GM12872 (cell line): ENCODE measurements around the gene PRKAG2.

Source experiments
- TF ChIP-seq, protein P1 (sequence below): IDR thresholded peaks from 3 replicates; pipeline ENCODE4 v1.5.1; 2011; ENCODE audit warnings: low read depth, mild to moderate bottlenecking, low read length, moderate library complexity; ENCODE audit not compliant: insufficient read depth

PRKAG2 gene

DNA sequence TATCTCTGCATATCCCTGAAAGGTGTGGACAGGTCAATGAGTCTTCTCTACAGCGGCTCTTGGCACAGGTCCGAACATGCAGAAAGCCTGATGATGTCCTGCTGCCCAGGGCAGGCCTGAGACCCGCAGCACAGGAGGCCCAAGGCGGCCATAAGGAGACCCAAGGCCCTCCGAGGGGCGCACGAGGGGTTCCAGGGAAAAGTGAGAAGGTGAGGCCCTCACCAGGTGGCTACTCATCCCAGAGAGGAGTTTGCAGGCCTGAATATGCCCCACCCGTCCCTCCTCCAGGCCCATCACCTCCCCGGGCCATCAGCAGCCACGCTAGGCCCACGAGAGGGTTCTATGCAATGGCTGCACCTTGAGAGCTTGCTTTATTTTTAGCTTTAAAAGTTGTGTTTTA, 183.8 kb downstream of the PRKAG2 start:
- TF ChIP-seq, protein P1, sequence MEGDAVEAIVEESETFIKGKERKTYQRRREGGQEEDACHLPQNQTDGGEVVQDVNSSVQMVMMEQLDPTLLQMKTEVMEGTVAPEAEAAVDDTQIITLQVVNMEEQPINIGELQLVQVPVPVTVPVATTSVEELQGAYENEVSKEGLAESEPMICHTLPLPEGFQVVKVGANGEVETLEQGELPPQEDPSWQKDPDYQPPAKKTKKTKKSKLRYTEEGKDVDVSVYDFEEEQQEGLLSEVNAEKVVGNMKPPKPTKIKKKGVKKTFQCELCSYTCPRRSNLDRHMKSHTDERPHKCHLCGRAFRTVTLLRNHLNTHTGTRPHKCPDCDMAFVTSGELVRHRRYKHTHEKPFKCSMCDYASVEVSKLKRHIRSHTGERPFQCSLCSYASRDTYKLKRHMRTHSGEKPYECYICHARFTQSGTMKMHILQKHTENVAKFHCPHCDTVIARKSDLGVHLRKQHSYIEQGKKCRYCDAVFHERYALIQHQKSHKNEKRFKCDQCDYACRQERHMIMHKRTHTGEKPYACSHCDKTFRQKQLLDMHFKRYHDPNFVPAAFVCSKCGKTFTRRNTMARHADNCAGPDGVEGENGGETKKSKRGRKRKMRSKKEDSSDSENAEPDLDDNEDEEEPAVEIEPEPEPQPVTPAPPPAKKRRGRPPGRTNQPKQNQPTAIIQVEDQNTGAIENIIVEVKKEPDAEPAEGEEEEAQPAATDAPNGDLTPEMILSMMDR = no peak

DNA sequence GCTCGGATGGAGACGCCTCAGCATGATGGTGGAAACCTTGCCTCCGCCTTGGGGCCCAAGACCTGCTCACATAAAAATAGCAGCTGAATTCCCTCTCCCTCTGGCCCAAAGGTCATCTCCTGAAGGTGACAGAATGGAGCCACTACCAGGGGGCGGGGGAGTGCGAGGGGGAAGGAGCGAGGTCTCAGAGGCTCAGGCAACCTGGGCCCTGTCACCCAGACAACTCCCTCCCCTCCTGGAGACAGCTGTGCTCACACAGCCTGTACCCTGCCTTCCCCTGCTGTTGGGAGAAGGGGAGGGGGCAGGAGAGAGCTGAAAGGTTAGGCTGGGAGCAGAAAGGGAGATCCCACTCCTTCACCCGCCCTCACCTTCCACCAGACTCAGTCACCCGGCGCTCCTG, 184.2 kb downstream of the PRKAG2 start:
- TF ChIP-seq, protein P1 = no peak

DNA sequence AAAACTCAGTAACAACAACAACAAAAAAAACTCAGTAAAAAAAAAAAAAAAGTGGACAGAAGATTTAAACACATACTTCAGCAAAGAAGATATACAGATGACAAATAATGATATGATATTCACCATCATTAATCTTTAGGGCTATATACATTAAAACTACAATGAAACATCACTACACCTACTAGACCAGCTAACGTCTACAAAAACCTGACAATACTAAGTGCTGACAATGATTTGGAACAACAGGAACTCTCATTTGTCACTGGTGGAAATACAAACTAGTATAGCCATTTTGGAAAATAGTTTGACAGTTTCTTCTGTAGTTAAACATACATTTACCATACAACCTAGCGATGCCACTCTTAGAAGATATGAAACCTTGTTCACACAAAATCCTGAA, 185.5 kb downstream of the PRKAG2 start:
- TF ChIP-seq, protein P1 = no peak

DNA sequence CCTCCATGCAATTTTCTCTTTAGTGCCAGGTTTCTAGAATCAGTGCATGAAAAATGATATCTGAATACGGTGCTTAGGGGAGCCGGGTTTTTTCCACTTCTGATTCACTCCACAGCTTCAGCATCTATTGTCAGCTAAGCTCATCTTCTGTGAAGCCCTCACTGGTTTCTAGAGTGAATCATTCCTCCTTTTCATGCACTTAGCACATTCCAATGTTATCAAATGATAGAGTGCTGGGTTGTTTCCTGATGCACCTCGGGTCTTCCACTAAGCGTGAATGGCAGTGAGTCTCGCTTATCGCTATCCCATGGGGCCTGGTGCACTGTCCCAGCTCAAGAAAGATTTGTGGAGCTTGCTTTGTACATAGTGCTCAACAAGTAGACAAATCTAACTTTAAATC, 186.3 kb downstream of the PRKAG2 start:
- TF ChIP-seq, protein P1 = no peak

DNA sequence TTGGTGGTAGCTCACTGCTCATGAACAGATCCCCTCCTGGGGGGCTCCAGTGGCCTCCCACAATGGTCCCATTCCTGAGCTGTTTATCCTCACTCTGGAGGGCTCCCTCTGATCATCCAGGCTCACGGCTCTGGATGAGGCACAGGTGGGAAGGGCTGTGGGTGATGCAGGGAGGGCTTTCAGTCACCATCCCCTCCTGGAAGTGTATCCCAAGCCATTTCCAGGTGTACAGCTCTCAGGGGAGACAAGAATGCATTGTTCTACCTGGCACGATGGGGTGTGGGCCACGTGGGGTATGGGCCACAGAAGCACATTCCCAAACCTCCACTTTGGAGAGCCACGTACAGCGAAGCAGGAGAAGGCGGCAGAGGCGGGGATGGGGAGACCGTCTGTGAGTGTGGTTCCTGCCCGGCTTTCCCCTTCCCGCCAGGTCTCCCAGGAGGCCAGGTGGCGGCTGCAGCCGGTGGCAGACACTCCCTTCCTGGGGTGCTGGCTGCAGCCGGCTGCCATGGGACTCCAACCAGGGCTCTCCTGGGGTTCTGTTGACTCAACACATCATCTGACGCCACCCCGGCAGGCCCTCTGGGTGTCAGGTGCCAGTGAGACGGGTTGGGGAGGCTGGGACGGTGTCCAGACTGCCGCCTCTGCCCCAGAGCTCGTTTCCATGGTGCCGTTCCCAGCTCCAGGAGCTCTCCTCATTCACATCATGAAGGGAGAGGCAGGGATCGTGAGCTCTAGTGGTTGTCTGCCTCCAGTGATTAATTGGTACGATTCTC, 187.5 kb downstream of the PRKAG2 start:
- TF ChIP-seq, protein P1 = no peak

DNA sequence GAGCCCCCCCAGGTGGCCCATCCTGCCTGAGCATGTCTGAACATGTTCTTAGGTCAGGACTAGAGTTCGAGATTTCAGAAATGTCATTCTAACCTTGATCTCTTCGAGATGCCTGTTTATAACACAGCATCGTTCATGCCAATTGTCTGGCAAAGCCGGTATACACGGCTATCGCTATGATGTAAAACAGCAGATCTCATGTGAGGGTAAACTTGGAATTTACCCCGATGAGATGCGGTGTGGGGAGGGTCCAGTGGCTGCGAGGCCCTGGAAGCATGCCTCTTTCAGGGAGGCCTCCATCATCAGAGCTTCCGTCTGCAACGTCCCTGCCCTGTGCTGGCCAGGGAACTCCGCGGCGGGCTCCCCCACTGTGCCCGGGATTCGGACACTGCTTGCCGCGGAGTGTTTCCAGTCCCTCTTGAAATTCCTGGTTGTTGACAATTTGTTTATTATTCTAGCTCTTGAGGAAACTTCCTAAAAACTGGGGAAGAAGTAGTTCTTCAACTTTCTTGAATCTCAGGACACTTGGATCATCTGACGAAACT, 188.6 kb downstream of the PRKAG2 start:
- TF ChIP-seq, protein P1 = no peak

DNA sequence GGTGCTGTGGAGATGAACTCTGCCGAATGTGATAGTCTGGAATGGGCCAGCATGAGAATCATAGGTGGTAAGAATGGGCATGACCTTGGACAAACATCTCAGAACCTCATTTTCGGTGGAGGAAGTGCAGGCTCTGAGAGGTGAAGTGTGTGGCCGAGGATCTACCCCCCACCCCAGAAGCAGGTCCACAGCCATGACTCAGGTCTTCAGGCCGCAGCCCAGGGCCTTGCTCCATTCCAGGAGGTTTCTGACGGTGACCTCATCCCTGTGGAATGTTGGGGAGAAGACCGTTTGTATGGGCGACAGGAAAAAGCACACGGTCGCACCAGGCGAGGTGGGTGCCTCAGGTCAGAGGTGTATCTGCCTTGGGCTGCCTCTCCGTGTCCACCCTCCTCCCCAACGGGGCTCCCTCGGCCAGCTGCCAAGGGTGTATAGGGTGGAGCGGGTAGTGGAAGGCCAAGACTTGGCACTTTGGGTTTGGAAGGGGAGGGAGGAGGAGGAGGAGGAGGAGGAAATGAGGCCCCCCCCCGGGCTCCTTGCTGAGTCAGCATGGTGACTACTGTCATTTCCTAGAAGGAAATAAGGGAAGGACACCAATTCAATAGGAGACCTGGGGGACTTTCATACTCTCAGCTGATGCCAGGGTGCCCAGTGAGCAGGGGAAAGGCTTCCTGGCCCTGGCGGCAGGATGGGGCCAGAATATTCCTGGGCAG, 189.2 kb downstream of the PRKAG2 start:
- TF ChIP-seq, protein P1 = no peak
